ENCODE results near the gene C14orf180.

- TF ChIP-seq POLR2A (IDR thresholded peaks at IDR 0.05) = no peak
- TF ChIP-seq, protein P1, sequence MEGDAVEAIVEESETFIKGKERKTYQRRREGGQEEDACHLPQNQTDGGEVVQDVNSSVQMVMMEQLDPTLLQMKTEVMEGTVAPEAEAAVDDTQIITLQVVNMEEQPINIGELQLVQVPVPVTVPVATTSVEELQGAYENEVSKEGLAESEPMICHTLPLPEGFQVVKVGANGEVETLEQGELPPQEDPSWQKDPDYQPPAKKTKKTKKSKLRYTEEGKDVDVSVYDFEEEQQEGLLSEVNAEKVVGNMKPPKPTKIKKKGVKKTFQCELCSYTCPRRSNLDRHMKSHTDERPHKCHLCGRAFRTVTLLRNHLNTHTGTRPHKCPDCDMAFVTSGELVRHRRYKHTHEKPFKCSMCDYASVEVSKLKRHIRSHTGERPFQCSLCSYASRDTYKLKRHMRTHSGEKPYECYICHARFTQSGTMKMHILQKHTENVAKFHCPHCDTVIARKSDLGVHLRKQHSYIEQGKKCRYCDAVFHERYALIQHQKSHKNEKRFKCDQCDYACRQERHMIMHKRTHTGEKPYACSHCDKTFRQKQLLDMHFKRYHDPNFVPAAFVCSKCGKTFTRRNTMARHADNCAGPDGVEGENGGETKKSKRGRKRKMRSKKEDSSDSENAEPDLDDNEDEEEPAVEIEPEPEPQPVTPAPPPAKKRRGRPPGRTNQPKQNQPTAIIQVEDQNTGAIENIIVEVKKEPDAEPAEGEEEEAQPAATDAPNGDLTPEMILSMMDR (IDR thresholded peaks at IDR 0.05) = no peak
- TF ChIP-seq POLR2AphosphoS5 (IDR thresholded peaks at IDR 0.05; ENCODE audit: insufficient read depth in 1 of 2, low read depth in 1 of 2) = no peak
Observed at GRCh38 chr14:104545942-104546501, 33.5 kb upstream of the C14orf180 start.
